HEK293 (cell line): ENCODE data around the gene SUPT5H.

Experiments
- BCL6B ChIP-seq: fragments of 450-650 bp; formaldehyde crosslinking; IDR thresholded peaks from 2 replicates; pipeline ENCODE4 v1.5.1; 2017; ENCODE audit warnings: missing biosample characterization, missing genetic modification characterization
- HIC1 ChIP-seq: fragments of 450-650 bp; formaldehyde crosslinking; IDR thresholded peaks from 2 replicates; pipeline ENCODE4 v1.5.1; 2016; ENCODE audit warnings: missing biosample characterization, missing genetic modification characterization
- IKZF3 ChIP-seq: fragments of 450-650 bp; IDR thresholded peaks from 2 replicates; pipeline ENCODE4 v1.5.0; 2018; ENCODE audit warnings: missing biosample characterization, mild to moderate bottlenecking, missing genetic modification characterization, moderate library complexity
- PBX3 ChIP-seq: sonication (generic); formaldehyde crosslinking; IDR thresholded peaks from 2 replicates; pipeline ENCODE4 v1.8.1; 2022; ENCODE audit warnings: mild to moderate bottlenecking, moderate library complexity, missing genetic modification reagents
- SCRT1 ChIP-seq: fragments of 450-650 bp; formaldehyde crosslinking; IDR thresholded peaks from 2 replicates; pipeline ENCODE4 v1.5.1; 2016; ENCODE audit warnings: missing biosample characterization, missing genetic modification characterization, borderline replicate concordance
- SCRT2 ChIP-seq: fragments of 450-650 bp; formaldehyde crosslinking; IDR thresholded peaks from 2 replicates; pipeline ENCODE4 v1.5.1; 2016; ENCODE audit warnings: missing biosample characterization, missing genetic modification characterization
- ZBTB48 ChIP-seq: fragments of 450-650 bp; formaldehyde crosslinking; IDR thresholded peaks from 2 replicates; pipeline ENCODE4 v1.5.1; 2016; ENCODE audit warnings: missing biosample characterization, missing genetic modification characterization
- ZNF148 ChIP-seq: fragments of 450-650 bp; formaldehyde crosslinking; IDR thresholded peaks from 2 replicates; pipeline ENCODE4 v1.5.0; 2017; ENCODE audit warnings: missing biosample characterization, missing genetic modification characterization, borderline replicate concordance
- ZNF426 ChIP-seq: fragments of 450-650 bp; formaldehyde crosslinking; IDR thresholded peaks from 2 replicates; pipeline ENCODE4 v1.5.1; 2017; ENCODE audit warnings: missing biosample characterization, missing genetic modification characterization, mild to moderate bottlenecking, inconsistent platforms, moderate library complexity
- ZNF558 ChIP-seq: fragments of 450-650 bp; formaldehyde crosslinking; IDR thresholded peaks from 2 replicates; pipeline ENCODE4 v1.5.1; 2016; ENCODE audit warnings: missing biosample characterization, missing genetic modification characterization
- ZNF585B ChIP-seq: fragments of 450-650 bp; formaldehyde crosslinking; IDR thresholded peaks from 2 replicates; pipeline ENCODE4 v1.5.1; 2016; ENCODE audit warnings: missing biosample characterization, missing genetic modification characterization
- ZNF670 ChIP-seq: fragments of 450-650 bp; formaldehyde crosslinking; IDR thresholded peaks from 2 replicates; pipeline ENCODE4 v1.5.1; 2016; ENCODE audit warnings: missing biosample characterization, missing genetic modification characterization, low read depth
- ZNF677 ChIP-seq: fragments of 450-650 bp; IDR thresholded peaks from 2 replicates; pipeline ENCODE4 v1.5.0; 2018; ENCODE audit warnings: missing biosample characterization, mild to moderate bottlenecking, missing genetic modification characterization, moderate library complexity
- ZSCAN5A ChIP-seq: fragments of 450-650 bp; formaldehyde crosslinking; IDR thresholded peaks from 2 replicates; pipeline ENCODE4 v1.5.1; 2016; ENCODE audit warnings: missing biosample characterization, missing genetic modification characterization
- TF ChIP-seq, protein P1 (sequence below): fragments of 450-650 bp; formaldehyde crosslinking; optimal IDR thresholded peaks from 2 replicates; pipeline ENCODE3; 2016; ENCODE audit warnings: missing biosample characterization, mild to moderate bottlenecking, missing genetic modification characterization
- TF ChIP-seq, protein P2 (sequence below): fragments of 450-650 bp; formaldehyde crosslinking; IDR thresholded peaks from 2 replicates; pipeline ENCODE4 v1.5.1; 2016; ENCODE audit warnings: missing biosample characterization, missing genetic modification characterization, low read depth
- TF ChIP-seq, protein P3 (sequence below): fragments of 450-650 bp; formaldehyde crosslinking; IDR thresholded peaks from 2 replicates; pipeline ENCODE4 v1.5.1; 2016; ENCODE audit warnings: missing biosample characterization, missing genetic modification characterization
- TF ChIP-seq, protein P4 (sequence below): fragments of 450-650 bp; formaldehyde crosslinking; IDR thresholded peaks from 2 replicates; pipeline ENCODE4 v1.5.1; 2016; ENCODE audit warnings: missing biosample characterization, missing genetic modification characterization, borderline replicate concordance

The SUPT5H gene

DNA sequence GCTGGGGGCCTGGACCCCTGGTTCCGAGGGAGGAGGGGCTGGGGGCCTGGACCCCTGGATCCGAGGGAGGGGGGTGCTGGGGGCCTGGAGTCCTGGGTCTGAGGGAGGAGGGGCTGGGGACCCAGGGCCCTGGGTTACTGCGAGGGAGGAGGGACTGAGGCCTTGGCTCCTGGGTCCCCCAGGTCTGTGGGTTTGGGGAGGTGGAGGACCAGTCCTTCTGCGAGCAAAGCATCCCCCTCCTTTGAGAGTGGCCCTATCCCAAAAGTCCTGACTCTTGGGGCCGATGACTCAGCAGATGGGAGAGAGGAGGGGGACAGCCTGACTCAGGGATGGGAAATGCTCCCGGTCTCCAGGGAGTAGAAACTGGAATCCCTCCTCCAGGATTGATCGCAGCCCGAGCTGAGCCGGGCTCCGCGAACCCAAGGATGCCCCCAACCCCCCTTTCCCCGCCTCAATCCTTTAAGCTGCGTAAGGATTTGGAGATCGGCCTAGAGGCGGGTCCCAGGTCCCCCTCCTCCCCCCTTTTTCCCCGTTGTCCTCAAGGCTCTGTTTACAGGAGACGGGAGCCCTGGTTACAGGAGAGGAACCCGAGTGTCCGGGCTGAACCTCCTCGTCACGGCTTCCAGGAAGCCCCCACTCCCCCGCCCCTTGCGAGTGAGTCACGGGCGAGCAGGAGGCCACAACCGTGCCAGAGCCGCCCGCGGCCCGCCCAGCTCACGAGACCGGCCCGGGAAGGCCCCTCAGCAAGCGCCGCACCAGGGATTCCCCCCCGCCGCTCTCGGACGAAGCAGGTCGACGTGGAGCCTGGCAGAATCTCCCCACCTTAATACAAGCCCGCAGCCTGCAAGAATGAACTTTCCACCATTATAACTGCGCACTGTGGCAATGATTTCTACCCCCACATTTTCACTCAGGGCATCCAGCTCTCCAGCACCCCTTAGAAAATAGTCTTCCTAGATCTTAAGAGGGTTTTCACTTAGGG is 41.8 kb upstream of the SUPT5H start (continued):
- peak; percentile 73; the same call in 1 of the 2 replicates for TF ChIP-seq PBX3 (CRISPR knock-in tag)
- TF ChIP-seq, protein P1, sequence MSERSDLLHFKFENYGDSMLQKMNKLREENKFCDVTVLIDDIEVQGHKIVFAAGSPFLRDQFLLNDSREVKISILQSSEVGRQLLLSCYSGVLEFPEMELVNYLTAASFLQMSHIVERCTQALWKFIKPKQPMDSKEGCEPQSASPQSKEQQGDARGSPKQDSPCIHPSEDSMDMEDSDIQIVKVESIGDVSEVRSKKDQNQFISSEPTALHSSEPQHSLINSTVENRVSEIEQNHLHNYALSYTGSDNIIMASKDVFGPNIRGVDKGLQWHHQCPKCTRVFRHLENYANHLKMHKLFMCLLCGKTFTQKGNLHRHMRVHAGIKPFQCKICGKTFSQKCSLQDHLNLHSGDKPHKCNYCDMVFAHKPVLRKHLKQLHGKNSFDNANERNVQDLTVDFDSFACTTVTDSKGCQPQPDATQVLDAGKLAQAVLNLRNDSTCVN = peak; percentile 74
- TF ChIP-seq, protein P2, sequence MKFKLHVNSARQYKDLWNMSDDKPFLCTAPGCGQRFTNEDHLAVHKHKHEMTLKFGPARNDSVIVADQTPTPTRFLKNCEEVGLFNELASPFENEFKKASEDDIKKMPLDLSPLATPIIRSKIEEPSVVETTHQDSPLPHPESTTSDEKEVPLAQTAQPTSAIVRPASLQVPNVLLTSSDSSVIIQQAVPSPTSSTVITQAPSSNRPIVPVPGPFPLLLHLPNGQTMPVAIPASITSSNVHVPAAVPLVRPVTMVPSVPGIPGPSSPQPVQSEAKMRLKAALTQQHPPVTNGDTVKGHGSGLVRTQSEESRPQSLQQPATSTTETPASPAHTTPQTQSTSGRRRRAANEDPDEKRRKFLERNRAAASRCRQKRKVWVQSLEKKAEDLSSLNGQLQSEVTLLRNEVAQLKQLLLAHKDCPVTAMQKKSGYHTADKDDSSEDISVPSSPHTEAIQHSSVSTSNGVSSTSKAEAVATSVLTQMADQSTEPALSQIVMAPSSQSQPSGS (tag by site-specific recombination) = no peak
- TF ChIP-seq ZBTB48 = peak; percentile 65
- TF ChIP-seq ZNF677 (tag by site-specific recombination) = peak; percentile 46; the same call in 1 of the 2 replicates
- TF ChIP-seq SCRT1 = no peak
- no peak for TF ChIP-seq SCRT2 (tag by site-specific recombination)
- TF ChIP-seq HIC1 (tag by site-specific recombination) = peak; percentile 90
- TF ChIP-seq IKZF3 = peak; percentile 98
- TF ChIP-seq ZNF148 (tag by site-specific recombination) = no peak
- TF ChIP-seq, protein P3, sequence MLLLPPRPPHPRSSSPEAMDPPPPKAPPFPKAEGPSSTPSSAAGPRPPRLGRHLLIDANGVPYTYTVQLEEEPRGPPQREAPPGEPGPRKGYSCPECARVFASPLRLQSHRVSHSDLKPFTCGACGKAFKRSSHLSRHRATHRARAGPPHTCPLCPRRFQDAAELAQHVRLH = no peak
- peak; percentile 77; the same call in 1 of the 2 replicates for TF ChIP-seq ZNF558
- no peak for TF ChIP-seq ZNF585B (tag by site-specific recombination)
- TF ChIP-seq ZNF426 (tag by site-specific recombination) = no peak
- TF ChIP-seq ZNF670 (tag by site-specific recombination) = no peak
- peak; percentile 25; the same call in 1 of the 2 replicates for TF ChIP-seq BCL6B (tag by site-specific recombination)
- TF ChIP-seq ZSCAN5A (tag by site-specific recombination) = peak; percentile 62; the same call in 1 of the 2 replicates
- TF ChIP-seq, protein P4, sequence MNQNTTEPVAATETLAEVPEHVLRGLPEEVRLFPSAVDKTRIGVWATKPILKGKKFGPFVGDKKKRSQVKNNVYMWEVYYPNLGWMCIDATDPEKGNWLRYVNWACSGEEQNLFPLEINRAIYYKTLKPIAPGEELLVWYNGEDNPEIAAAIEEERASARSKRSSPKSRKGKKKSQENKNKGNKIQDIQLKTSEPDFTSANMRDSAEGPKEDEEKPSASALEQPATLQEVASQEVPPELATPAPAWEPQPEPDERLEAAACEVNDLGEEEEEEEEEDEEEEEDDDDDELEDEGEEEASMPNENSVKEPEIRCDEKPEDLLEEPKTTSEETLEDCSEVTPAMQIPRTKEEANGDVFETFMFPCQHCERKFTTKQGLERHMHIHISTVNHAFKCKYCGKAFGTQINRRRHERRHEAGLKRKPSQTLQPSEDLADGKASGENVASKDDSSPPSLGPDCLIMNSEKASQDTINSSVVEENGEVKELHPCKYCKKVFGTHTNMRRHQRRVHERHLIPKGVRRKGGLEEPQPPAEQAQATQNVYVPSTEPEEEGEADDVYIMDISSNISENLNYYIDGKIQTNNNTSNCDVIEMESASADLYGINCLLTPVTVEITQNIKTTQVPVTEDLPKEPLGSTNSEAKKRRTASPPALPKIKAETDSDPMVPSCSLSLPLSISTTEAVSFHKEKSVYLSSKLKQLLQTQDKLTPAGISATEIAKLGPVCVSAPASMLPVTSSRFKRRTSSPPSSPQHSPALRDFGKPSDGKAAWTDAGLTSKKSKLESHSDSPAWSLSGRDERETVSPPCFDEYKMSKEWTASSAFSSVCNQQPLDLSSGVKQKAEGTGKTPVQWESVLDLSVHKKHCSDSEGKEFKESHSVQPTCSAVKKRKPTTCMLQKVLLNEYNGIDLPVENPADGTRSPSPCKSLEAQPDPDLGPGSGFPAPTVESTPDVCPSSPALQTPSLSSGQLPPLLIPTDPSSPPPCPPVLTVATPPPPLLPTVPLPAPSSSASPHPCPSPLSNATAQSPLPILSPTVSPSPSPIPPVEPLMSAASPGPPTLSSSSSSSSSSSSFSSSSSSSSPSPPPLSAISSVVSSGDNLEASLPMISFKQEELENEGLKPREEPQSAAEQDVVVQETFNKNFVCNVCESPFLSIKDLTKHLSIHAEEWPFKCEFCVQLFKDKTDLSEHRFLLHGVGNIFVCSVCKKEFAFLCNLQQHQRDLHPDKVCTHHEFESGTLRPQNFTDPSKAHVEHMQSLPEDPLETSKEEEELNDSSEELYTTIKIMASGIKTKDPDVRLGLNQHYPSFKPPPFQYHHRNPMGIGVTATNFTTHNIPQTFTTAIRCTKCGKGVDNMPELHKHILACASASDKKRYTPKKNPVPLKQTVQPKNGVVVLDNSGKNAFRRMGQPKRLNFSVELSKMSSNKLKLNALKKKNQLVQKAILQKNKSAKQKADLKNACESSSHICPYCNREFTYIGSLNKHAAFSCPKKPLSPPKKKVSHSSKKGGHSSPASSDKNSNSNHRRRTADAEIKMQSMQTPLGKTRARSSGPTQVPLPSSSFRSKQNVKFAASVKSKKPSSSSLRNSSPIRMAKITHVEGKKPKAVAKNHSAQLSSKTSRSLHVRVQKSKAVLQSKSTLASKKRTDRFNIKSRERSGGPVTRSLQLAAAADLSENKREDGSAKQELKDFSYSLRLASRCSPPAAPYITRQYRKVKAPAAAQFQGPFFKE (tag by site-specific recombination) = no peak
